GM12801 (cell line): Measurements from ENCODE around the gene CMIP.

Source experiments
- CTCF ChIP-seq: IDR thresholded peaks from one replicate; pipeline ENCODE4 v1.5.1; 2011; ENCODE audit warnings: control low read depth; ENCODE audit not compliant: insufficient read length; ENCODE audit errors: extremely low read depth

Gene CMIP

GRCh38 chr16:81550432-81550808 is 105.8 kb downstream of the CMIP start:
- no peak for TF ChIP-seq CTCF

- TF ChIP-seq CTCF = no peak
Measured at GRCh38 chr16:81551151-81551808, 106.7 kb downstream of the CMIP start.

- TF ChIP-seq CTCF = no peak
Measured at GRCh38 chr16:81551821-81552304, 107.3 kb downstream of the CMIP start.

- TF ChIP-seq CTCF = no peak
Measured at GRCh38 chr16:81552743-81553079, 108.1 kb downstream of the CMIP start.

- TF ChIP-seq CTCF = no peak
Measured at GRCh38 chr16:81553080-81553813, 108.6 kb downstream of the CMIP start.

- TF ChIP-seq CTCF = no peak
Measured at GRCh38 chr16:81553814-81554675, 109.4 kb downstream of the CMIP start.

GRCh38 chr16:81554979-81555378 is 110.4 kb downstream of the CMIP start:
- TF ChIP-seq CTCF = no peak
